HG03135 (cell line): ENCODE measurements around the gene PASK.

Experiments
- ATAC-seq: cut with Tn5 transposase; IDR thresholded peaks from one replicate; pipeline ENCODE4 v1.9.1; 2021; ENCODE audit warnings: mild to moderate bottlenecking, moderate library complexity; ENCODE audit not compliant: unreplicated experiment

Gene PASK

GRCh38 chr2:241129086-241129871, 20.0 kb downstream of the PASK start:
- no peak for ATAC-seq

- ATAC-seq: no peak
Measured at GRCh38 chr2:241128266-241128665, 21.0 kb downstream of the PASK start.

- ATAC-seq: no peak
Measured at GRCh38 chr2:241126771-241127202, 22.5 kb downstream of the PASK start.

GRCh38 chr2:241126201-241126611, 23.1 kb downstream of the PASK start:
- ATAC-seq: no peak

GRCh38 chr2:241125626-241126025, 23.6 kb downstream of the PASK start:
- no peak for ATAC-seq

- no peak for ATAC-seq
Measured at GRCh38 chr2:241123816-241124536, 25.3 kb downstream of the PASK start.

- no peak for ATAC-seq
Measured at GRCh38 chr2:241122376-241123002, 26.8 kb downstream of the PASK start.

- no peak for ATAC-seq
Measured at GRCh38 chr2:241121008-241121407, 28.3 kb downstream of the PASK start.

- ATAC-seq: no peak
Measured at GRCh38 chr2:241120440-241120839, 28.8 kb downstream of the PASK start.

- ATAC-seq: no peak
Measured at GRCh38 chr2:241118737-241119505, 30.4 kb downstream of the PASK start.

GRCh38 chr2:241116606-241117560, 32.4 kb downstream of the PASK start:
- no peak for ATAC-seq

- no peak for ATAC-seq
Measured at GRCh38 chr2:241115361-241115760, 33.9 kb downstream of the PASK start.

- ATAC-seq: no peak
Measured at GRCh38 chr2:241114836-241115235, 34.4 kb downstream of the PASK start.

GRCh38 chr2:241112592-241112991, 36.7 kb downstream of the PASK start:
- no peak for ATAC-seq

- no peak for ATAC-seq
Measured at GRCh38 chr2:241112046-241112445, 37.2 kb downstream of the PASK start.

GRCh38 chr2:241111440-241111805, 37.8 kb downstream of the PASK start:
- no peak for ATAC-seq

GRCh38 chr2:241110607-241111439, 38.4 kb downstream of the PASK start:
- ATAC-seq: no peak

- ATAC-seq: no peak
Measured at GRCh38 chr2:241110089-241110606, 39.1 kb downstream of the PASK start.
